NCI-H446 (cell line): Measurements from ENCODE around the gene MOXD1.

Source experiments
- DNase-seq, 2 experiments: peaks; one replicate each; lab custom pipeline; 2025; lab: John Stamatoyannopoulos, UW

The MOXD1 gene

DNA sequence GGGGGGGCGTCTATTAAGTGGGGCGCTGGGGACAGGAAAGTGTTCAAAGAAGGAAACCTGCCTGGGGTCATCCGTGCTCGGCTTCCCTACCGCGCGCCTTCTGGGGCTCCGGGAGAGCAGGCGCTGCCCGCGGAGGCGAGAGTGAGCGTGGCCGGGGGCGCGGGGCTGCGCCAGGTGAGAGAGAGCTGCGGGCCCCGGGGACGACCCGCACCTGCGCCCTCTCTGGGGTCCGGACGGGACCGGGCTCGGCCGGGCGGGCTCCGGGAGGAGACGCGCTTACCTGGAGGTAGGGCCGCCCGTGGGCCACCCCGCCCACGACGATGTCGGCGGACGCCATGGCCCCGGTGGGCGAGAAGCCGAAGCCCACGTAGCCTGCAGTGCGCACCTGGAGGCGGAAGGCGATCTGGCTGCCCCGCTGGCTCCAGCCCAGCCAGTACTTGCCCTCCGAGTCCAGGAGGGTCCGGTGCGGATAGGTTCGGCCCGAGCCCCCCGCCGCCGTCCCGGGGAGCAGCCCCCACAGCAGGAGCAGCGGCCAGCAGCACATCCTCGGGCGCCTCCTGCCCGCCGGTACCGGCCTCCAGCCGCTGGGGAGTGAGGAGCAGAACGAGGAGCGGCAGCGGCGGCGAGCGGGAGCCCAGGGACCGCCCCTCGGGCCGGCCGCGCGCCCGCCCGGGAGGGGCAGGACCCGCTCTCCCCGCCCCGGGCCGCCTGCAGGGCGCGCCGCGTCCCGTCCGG lies at the start of gene MOXD1:
MOXD1 (minus strand) TSS at position 593 of the 735 bp plus-strand sequence; CDS start at position 544, 49 bp downstream.
- no peak for DNase-seq

GRCh38 chr6:132446855-132447241 lies 45.6 kb upstream of the MOXD1 start:
- DNase-seq: no peak

GRCh38 chr6:132446141-132446854 lies 45.0 kb upstream of the MOXD1 start:
- no peak for DNase-seq

DNA sequence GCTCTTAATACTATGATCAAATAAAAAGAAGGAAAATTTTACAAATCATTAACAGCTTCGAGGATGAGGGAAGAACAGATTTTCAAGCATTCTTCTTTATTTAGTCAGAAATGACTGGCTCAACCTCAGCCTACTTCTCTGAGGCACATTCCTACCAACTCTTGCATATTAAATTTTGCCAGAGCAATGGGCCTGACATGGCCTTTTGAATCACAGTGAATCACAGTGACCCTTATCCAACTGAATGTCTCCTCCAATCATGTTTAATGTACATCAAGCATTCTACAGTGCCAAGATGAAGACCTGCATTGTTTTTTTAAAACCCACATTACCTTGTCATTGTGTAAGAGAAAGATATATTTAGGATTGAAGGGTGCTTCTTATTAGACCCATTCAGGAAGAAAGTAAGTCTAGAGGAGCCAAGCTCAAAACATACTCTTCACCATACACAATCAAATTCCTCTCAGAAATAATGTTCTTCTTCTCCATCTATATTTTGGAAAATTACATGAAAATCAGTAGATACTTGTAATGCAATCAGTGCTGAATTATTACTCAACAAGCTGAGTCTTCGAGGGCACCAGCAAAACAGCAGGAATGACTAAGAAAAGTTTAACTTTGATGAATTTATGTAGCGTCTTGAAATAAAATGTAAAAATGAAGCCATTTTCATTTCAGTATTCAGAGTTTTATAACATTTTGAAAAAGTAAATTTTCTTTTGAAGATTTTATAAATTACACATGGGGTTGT lies 44.1 kb upstream of the MOXD1 start:
- DNase-seq: no peak

DNA sequence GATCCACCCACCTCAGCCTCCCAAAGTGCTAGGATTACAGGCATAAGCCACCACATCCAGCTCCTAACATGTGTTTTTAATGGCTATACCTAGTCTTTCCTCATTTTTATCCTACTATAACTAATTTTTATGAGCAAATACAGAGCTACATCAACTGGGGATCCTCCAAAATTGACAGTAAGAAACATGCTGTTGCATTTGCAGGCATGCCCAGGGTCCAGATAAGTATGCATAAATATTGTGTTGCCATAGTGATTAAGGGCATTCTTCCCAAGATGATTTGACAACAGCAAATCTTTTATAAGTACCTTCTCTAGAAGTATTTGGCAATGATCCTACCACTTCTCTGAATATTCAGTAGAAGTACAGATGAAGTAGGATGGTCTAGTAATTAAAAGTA lies 41.9 kb upstream of the MOXD1 start:
- DNase-seq: no peak

DNA sequence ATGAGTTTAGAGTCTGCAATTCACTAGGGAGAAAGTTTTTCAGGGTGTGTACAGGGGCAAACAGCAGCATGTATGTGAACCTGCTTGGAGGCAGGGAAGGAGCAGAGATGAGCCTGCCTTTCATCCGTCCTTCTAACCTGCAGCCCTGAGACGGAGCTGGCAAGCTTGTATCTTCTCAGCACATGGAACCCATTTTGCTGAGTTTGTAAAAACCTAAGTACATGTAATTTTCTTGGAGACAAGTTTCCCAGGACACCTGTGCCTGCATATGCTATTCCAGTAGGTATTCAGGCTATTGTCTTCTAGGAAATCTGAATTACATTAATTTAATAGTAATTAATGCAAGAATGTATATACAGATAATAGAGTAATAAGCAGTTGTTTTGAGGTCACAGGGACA lies 28.8 kb upstream of the MOXD1 start:
- DNase-seq: no peak

DNA sequence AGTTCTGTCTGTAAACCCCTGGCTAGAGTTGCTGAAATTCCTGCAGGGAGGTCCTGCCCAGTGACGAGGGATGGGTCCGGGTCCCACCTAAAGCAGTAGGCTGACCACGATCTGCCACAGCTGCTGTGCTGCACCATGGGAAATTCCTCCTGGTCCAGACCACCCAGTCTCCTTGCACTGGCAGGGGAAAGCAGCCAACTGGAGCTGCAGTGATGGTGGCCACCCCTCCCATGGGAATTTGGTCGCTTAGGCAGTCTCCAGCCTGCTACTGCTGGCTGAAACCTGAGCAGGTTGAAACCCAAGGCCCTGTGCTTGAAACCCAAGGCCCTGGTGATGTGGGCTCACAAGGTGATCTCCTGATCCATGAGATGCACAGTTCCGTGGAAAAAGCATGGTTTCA lies 23.9 kb upstream of the MOXD1 start:
- no peak for DNase-seq

DNA sequence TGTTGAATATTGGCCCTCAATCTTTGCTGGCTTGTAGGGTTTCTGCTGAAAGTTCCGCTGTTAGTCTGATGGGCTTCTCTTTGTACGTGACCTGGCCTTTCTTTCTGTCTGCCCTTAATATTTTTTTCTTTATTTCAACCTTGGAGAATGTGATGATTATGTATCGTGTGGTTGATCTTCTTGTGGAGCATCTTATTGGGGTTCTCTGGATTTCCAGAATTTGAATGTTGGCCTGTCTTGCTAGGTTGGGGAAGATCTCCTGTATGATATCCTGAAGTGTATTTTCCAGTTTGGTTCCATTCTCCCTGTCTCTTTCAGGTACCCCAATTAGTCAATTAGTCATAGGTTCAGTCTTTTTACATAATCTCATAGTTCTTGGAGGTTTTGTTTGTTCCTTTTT lies 22.6 kb upstream of the MOXD1 start:
- DNase-seq: no peak

GRCh38 chr6:132418235-132418965 lies 17.1 kb upstream of the MOXD1 start:
- DNase-seq: no peak

GRCh38 chr6:132414761-132415160 lies 13.5 kb upstream of the MOXD1 start:
- DNase-seq: no peak

- no peak for DNase-seq
These were observed 13.0 kb upstream of the MOXD1 start for GRCh38 chr6:132414322-132414721.

DNA sequence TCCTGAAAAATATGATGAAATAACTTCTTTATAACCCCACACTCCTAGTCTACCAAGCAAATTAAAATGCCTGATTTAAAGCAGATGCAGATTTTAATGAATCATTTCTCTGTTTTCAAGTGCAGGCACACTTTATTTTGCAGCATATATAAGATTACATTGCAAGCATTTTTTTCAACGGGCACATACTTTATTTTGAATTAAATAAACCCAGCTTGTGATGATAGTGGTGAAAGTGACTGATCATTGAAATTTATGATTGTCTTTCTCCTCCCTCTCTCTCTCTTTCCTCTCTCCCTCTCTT lies 12.2 kb upstream of the MOXD1 start:
- DNase-seq: no peak

GRCh38 chr6:132412656-132413498 lies 11.6 kb upstream of the MOXD1 start:
- no peak for DNase-seq

GRCh38 chr6:132411296-132411695 lies 10.0 kb upstream of the MOXD1 start:
- no peak for DNase-seq

DNA sequence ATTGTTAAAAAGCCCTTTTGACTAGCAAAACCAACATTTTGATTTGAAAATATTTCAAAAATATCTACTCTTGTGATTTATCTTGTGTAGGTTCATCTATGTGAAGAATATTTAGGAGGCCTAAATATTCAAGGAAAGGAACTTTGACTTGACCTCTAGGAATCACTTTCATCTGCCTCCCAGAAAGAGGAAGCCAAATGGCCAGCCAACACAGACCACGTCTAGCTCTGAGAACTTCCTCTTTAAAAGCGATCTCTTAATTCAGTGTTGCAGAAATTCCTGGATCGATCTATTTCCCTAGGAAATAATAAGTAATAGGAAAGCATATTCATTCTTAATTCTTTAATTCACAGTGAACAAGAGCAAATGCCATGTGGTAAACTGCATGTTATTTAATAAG lies 9.6 kb upstream of the MOXD1 start:
- no peak for DNase-seq

DNA sequence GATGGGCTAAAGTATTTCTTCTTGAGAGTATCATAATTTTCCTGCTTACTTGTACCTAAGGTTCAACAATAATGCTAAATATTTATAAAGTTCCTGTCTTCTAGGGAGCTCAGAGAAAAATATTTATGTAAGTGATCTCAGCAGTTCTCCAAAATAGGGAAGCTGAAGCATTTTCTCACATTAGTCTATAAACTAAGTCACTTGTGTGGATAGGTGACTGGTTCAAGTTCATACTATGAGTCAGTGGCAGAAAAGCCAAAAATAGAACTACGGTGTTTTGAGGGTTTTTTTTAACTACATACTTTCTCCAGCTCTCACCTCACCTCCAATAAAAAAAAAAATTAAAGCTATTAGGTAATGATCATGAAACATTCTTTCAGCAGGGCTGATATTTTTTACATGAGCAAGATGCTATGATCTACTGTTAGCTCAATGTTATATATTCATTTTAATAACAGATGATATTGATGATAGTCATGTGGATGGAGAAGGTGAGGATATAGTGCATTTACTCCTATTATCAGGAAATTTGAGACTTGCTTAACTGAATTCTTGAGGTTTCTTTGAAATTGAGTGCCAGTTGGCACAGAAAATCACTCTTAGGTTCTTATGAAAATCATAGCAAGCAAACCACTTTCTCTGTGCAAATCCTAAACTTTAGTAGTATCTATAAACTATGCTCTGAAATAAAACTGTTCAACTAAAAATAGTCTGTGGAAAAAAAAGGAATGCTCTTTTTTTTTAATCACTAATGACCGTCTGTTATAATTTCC lies 4.1 kb upstream of the MOXD1 start:
- no peak for DNase-seq

GRCh38 chr6:132404736-132405135 lies 3.5 kb upstream of the MOXD1 start:
- no peak for DNase-seq

DNA sequence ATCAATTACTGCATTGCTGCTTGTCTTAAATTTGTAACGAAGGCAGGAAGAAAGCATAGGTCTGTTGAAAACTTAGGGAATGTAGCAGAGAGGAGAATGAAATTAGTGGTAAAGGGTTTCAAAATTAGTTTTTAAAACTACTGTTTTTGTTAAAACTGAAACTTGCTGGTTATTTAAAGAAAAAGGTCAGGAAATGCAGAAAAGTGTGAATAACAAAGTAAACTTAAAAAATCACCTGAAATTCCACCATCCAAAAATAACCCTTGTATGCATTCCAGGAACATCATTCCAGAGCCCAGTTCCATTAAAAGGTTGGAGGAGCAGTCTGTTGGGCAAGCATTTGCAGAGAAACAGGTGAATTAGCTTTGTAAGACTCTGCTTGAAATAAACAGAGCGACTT lies 3.1 kb upstream of the MOXD1 start:
- no peak for DNase-seq

DNA sequence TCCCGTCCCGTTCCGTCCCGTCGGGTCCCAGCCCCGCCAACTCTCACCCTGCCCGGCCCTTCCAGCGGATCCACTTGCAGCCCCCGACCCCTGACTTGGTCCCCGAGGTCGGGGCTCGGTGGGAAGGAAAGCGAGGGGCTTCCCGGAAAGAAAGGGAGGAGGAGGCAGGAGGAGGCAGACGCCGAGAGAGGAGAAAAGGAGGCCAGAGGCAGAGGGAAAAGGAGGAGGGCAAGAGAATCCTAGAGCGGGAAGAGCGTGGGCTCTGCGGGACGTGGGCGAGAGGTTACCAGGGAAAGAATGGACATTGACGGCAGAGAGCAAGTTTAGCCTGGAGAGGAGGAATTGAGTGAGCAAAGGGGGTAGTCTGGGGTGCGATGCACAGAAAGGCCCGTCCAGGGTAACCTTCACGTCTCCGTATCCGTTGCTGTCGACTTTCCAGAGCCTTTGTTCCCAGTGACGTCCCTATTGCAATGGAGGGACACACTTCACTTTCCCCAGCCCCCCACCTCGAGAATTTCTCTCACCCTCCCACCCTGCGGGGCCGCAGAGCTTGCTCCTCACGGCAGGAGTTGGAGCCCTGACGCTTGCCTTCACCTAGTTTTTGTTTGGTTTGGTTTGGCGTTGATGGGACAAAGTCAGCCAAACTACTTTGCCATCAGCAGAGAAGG lies 477 bp upstream of the MOXD1 start:
- no peak for DNase-seq

DNA sequence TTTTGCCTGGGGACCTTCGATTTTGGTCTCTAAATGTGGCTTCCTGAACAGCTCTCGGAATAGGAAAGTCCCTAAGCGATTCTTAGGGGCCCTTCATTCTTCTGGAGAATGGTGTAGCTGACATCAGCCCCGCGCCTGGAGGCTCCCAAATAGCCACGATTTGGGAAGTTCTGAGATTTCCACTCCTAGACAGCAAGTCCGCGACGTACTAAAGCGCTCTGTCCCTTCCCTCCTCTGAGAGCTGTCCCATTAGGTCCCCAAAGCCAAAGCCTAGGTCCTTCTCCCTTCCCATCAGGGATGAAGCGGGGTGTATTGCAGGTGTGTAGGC lies 756 bp downstream of the MOXD1 start:
- no peak for DNase-seq
